HEK293T (cell line): ENCODE data around the gene SLC35B1.

ENCODE experiments used
- BHLHE40 ChIP-seq: fragments of 450-650 bp; IDR thresholded peaks from 2 replicates; pipeline ENCODE4 v1.6.1; 2016; ENCODE audit warnings: mild to moderate bottlenecking, moderate library complexity, borderline replicate concordance
- FOXA1 ChIP-seq: fragments of 450-650 bp; IDR thresholded peaks from 2 replicates; pipeline ENCODE4 v1.6.1; 2016; ENCODE audit warnings: mild to moderate bottlenecking
- FOXK2 ChIP-seq: fragments of 450-650 bp; IDR thresholded peaks from 2 replicates; pipeline ENCODE4 v1.6.1; 2016; ENCODE audit warnings: mild to moderate bottlenecking
- FOXM1 ChIP-seq: fragments of 450-650 bp; IDR thresholded peaks from 2 replicates; pipeline ENCODE4 v1.6.1; 2017; ENCODE audit warnings: mild to moderate bottlenecking, borderline replicate concordance
- LEF1 ChIP-seq: fragments of 450-650 bp; IDR thresholded peaks from 2 replicates; pipeline ENCODE4 v1.6.1; 2017; ENCODE audit warnings: mild to moderate bottlenecking, borderline replicate concordance
- NFRKB ChIP-seq: fragments of 450-650 bp; IDR thresholded peaks from 2 replicates; pipeline ENCODE4 v1.6.1; 2016; ENCODE audit warnings: mild to moderate bottlenecking, moderate library complexity
- SP1 ChIP-seq: fragments of 450-650 bp; IDR thresholded peaks from 2 replicates; pipeline ENCODE4 v1.6.1; 2017
- SUZ12 ChIP-seq: fragments of 450-650 bp; IDR thresholded peaks from 2 replicates; pipeline ENCODE4 v1.6.1; 2016; ENCODE audit warnings: mild to moderate bottlenecking
- TARDBP ChIP-seq: fragments of 450-650 bp; IDR thresholded peaks from 2 replicates; pipeline ENCODE4 v1.6.1; 2016
- ZNF384 ChIP-seq: fragments of 450-650 bp; IDR thresholded peaks from 2 replicates; pipeline ENCODE4 v1.6.1; 2016

GRCh38 chr17:49707246-49707607 is 537 bp downstream of the SLC35B1 start:
- no peak for TF ChIP-seq NFRKB
- TF ChIP-seq SP1: no peak
- no peak for TF ChIP-seq ZNF384
- no peak for TF ChIP-seq TARDBP
- no peak for TF ChIP-seq LEF1
- TF ChIP-seq SUZ12: no peak
- no peak for TF ChIP-seq FOXK2
- TF ChIP-seq BHLHE40: no peak
- no peak for TF ChIP-seq FOXA1
- no peak for TF ChIP-seq FOXM1
